GM12892 (cell line): ENCODE data around the gene SHISA9.

Experiments used
- POLR2A ChIP-seq: IDR thresholded peaks from 2 replicates; pipeline ENCODE4 v1.6.1; 2011; ENCODE audit warnings: low read depth, low read length, control low read depth
- POLR2AphosphoS5 ChIP-seq: IDR thresholded peaks from 2 replicates; pipeline ENCODE4 v1.6.1; 2011; ENCODE audit warnings: low read depth, low read length, control low read depth
- TAF1 ChIP-seq: IDR thresholded peaks from 2 replicates; pipeline ENCODE4 v1.6.1; 2011; ENCODE audit warnings: low read depth, mild to moderate bottlenecking, control low read depth, low read length, borderline replicate concordance

GRCh38 chr16:13021996-13022395 is 120.6 kb downstream of the SHISA9 start:
- TF ChIP-seq TAF1 (no peak), POLR2AphosphoS5 (no peak), POLR2A (no peak)
